NCI-H146 (cell line): ENCODE measurements around the gene KIAA0040.

Source experiments
- DNase-seq: peaks from one replicate; lab custom pipeline; 2025; lab: John Stamatoyannopoulos, UW

Gene KIAA0040

GRCh38 chr1:175200678-175201521 is 8.3 kb upstream of the KIAA0040 start:
- no peak for DNase-seq

DNA sequence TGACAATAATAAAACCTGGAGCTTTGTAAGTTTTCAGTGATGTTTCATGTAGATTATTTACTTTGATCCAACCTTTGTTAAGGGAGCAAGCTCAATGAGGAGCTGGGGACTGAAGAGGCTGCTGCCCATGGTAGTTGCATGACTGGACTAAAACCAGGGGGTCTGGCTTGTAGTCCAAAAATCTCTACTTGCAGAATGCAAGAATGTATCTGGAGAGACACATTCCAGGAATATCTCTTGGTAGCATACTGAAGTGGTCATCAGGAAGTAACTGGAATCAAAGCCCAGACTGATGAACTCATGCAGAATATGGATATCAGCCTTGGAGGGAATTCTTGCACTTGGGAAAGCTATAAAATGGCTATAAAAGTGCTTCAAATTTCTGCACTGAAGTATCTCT is 5.8 kb upstream of the KIAA0040 start:
- DNase-seq = no peak

DNA sequence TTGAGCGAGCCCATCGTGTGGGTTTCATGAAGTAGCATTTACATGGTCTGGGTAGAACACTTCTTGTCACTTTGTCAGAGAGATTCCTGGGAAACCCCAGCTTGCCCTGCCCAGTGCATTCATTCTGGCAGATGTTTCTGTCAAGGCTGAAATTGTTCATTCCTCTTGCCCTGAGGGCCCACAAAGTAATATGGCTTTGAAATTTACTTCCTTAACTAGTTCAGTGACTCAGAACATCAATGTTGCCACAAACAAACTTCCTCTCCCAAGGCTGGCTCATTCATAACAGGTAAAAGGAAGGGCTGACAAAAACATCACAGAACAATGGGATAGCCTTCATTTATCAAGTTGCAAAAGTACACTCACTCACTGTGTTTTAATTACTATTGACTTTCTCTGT is 5.0 kb upstream of the KIAA0040 start:
- no peak for DNase-seq

- no peak for DNase-seq
Measured at GRCh38 chr1:175195798-175196197, 3.2 kb upstream of the KIAA0040 start.

DNA sequence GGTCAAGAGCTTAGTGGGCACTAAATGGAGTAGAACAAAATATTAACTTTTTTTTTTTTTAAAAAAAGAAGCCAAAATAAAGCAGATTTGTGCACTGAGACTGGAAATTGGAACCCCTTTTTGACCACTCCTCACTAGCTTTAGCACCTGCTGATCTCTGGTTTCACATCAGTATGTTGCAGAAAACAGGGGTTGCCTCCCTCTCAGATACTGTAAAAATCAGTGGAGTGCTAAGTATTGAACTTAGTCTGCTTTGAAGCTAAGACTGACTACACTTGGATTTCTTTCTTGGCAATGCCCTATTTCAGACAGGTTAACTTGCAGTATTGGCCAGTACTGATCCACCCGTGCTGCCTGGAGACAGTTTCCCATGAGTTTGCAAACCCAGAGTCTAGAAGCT is 2.7 kb upstream of the KIAA0040 start:
- no peak for DNase-seq

GRCh38 chr1:175193527-175193910 is 943 bp upstream of the KIAA0040 start:
- no peak for DNase-seq

DNA sequence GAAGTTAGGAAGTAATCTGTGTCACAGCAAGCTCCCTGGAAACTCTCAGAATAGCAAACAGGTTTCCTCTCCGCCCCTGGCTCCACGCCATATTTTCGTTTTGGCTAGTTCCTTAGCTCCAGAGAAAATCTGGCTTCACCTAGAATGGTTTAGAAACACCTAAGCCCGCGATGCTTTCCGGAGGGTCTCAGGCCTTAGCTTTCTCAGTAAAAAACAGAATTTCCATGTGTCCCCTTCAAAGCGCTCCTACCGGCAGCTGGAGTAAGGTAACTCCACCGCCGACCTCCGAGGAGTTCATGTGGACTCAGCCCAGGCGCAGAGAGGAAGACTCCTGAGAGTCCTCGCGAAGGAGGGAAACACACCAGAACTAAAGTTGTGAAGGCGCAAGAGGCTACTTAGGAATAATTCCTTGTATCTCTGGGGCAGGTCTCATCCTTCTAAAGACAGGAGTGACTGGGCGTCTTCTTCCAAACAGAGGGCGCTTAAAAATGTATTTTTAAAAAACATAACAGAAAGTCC is 406 bp downstream of the KIAA0040 start:
- no peak for DNase-seq

- no peak for DNase-seq
Measured at GRCh38 chr1:175191659-175192058, 917 bp downstream of the KIAA0040 start.

- DNase-seq = no peak
Measured at GRCh38 chr1:175188936-175189335, 3.6 kb downstream of the KIAA0040 start.

- DNase-seq = no peak
Measured at GRCh38 chr1:175186433-175187160, 6.0 kb downstream of the KIAA0040 start.

GRCh38 chr1:175185903-175186302 is 6.7 kb downstream of the KIAA0040 start:
- no peak for DNase-seq

- no peak for DNase-seq
Measured at GRCh38 chr1:175183586-175183985, 9.0 kb downstream of the KIAA0040 start.

DNA sequence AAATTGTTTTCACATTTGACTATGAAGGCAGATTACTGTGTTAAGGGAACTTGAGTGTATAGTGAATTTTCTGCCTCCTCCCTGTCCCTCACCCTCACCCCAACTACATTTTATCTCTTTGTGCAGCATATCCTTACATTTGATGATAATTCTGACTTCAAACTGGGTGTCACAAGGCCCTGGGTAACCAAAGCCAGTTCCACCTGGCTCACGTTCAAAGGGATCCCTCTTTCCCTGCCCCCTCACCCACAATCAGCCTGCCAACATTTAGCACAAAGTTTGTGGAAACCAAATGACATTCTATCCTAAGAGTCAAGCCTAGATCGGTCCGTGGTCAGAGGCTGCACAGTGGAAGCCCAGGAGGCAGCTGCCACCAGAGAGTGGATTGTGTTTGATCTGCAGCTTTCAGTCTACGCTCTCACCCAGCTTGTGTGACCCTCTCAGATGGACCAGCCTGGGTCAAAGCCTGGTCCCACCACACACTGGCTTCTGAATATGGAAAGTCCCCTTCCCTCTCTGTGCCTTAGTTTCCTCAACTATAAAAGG is 10.3 kb downstream of the KIAA0040 start:
- no peak for DNase-seq

DNA sequence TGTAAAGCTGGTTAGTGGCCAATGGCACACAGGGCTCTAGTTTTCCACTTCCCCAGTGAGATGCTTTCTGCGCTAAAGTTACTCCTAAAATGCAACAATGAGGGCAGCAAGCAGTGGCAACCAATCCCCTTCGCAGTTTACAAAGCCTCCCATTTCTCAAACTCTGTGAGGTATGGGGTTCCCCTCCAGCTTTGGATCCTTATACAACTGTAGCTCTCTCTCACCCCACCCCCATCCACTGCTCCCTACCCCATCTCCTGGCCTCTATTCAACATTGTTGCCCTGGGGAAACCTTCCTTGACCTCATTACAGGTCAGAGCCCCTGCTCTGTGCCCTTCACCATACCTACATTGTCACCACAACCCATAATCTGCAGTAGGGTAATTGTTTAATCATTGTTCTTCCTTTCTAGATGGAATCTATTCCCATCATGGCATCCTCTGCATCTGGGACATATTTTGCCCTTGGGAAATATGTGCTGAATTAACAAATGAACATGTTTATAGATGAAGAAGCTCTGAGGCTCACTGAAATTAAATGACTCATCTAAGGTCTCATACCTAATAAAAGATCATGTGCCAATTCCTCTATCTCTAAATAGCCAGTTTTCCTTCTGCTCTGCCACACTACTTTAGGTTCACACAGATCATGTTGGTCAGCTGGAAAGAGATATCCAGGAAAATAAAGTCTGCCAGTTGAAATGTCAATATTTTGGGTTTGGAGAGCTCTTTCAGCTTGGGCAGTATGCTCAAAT is 12.6 kb downstream of the KIAA0040 start:
- no peak for DNase-seq

- DNase-seq = no peak
Measured at GRCh38 chr1:175178456-175178855, 14.1 kb downstream of the KIAA0040 start.

- no peak for DNase-seq
Measured at GRCh38 chr1:175178056-175178455, 14.5 kb downstream of the KIAA0040 start.

GRCh38 chr1:175176246-175176645 is 16.3 kb downstream of the KIAA0040 start:
- no peak for DNase-seq

DNA sequence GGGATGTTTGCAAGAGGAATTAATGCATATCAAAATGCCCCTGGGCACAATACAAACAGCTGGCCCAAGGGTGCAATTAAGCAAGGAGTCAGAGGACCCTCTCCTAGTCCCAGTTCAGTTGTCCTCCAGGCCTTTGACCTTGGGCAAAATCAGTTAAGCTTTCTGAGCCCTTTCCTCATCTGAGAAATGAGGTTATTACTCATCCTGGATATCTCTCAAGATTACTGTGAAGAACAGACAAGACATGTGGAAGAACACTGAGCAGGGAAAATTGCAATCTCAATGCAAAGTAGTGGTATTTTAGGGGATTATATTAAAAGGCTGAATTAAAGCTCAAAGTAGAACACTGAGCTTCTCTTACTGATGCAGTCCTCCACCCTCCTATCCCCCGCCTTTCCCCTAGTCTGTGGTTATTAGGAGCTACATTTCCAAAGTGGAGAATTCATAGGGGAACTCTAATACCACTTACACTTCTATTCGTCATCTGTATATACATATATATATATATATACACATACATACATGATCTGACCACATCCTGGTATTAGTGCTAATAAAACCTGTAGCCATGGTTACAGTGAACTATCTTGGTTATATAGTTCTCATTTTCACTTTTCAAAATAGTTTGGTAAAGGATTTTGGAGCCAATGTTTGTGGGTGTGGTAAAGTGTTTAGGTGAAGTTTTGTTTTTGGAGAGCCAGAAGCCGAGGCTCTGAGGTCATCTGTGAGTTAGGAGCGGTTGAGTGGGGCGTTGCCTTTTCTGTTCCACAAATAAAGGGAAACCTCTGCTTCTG is 18.1 kb downstream of the KIAA0040 start:
- DNase-seq = no peak

DNA sequence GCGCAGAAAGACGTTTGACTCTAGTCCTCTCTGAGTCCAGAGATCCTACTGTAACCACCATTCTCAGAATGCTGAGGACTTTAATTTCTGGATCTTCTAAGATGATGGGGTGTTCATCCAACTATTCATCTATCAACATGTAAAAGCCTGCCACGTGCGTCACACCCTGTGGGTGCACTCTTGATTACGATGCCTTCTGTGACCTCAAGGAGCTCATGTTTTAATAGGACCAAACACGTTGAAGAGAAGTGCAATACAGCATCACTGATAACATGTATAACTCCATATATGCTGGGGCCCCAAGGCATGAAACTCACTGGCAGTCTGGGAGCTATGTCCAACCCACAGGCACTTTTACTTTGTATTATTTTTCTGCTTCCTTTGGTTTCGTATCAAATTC is 19.0 kb downstream of the KIAA0040 start:
- DNase-seq = no peak

DNA sequence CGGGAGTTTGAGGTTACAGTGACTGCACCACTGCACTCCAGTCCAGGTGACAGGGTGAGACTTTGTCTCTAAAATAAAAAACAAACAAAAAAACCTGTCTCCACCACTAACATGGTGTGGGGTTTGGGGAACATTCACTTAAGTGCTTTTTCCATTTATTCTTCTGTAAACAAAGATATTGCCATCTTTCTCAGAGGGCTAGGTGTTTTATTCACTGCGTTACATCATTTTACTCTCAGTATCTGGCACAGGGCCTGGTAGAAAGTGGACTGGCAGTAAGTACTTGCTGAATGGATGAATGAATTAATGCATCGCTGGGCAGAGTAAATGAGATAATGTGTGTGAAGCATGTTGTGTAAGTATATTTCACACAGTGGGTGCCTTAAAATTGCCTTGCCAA is 20.1 kb downstream of the KIAA0040 start:
- no peak for DNase-seq
